ENCODE results near the gene FXYD1. TPM values are rescaled to one million over a fixed set of nuclear protein-coding genes. Genes with fewer than 3 reads are reported as not detected.

FXYD1 gene
- polyA plus RNA-seq, 2 of the 4 experiments (the other 2 are of a cell fraction), result not detected

GRCh38 chr19:35106898-35107541 is 31.6 kb upstream of the FXYD1 start:
- peak; percentile 7 for FAIRE-seq
- peaks cover 6% of the 10 kb centered on the region; the same call in 1 of the 3 replicates for H3K4me1 ChIP-seq
- H3K4me2 ChIP-seq, result no peak overlapping the region
- H3K4me3 ChIP-seq, result no peak overlapping the region
- peaks cover 6% of the 10 kb centered on the region; the same call in 1 of the 3 replicates for H3K9me3 ChIP-seq
- no peak for ATAC-seq
- DNase-seq (ENCODE audit: low read depth in 1 of 2, low spot score in 1 of 2), result no peak
- TF ChIP-seq FOXS1 (CRISPR knock-in tag; IDR thresholded peaks at IDR 0.05) (no peak), KDM5A (IDR thresholded peaks at IDR 0.05) (no peak), RAD21 (conservative IDR thresholded peaks at IDR 0.05 in 1 of 2, IDR thresholded peaks at IDR 0.05 in 1 of 2) (no peak), JUNB (IDR thresholded peaks at IDR 0.05) (no peak), CHD4 (IDR thresholded peaks at IDR 0.05; ENCODE audit: borderline replicate concordance) (no peak), FOSL2 (IDR thresholded peaks at IDR 0.05) (no peak), FOSL2 (CRISPR knock-in tag; IDR thresholded peaks at IDR 0.05) (no peak), EHMT2 (IDR thresholded peaks at IDR 0.05; ENCODE audit: low read depth) (no peak), GATA3 (IDR thresholded peaks at IDR 0.05; ENCODE audit: borderline replicate concordance) (no peak), ZFP36 (IDR thresholded peaks at IDR 0.05; ENCODE audit: borderline replicate concordance, partially characterized antibody) (no peak), PHF8 (IDR thresholded peaks at IDR 0.05; ENCODE audit: borderline replicate concordance, low read depth) (no peak), HOXB5 (CRISPR knock-in tag; IDR thresholded peaks at IDR 0.05) (no peak), ZSCAN20 (CRISPR knock-in tag; IDR thresholded peaks at IDR 0.05) (no peak), TFCP2L1 (CRISPR knock-in tag; IDR thresholded peaks at IDR 0.05) (no peak), CHD2 (IDR thresholded peaks at IDR 0.05; ENCODE audit: low read length, partially characterized antibody) (no peak), ESRRA (IDR thresholded peaks at IDR 0.05; ENCODE audit: borderline replicate concordance, low read length) (no peak), JUN (IDR thresholded peaks at IDR 0.05) (no peak)
- TF ChIP-seq, protein P1, sequence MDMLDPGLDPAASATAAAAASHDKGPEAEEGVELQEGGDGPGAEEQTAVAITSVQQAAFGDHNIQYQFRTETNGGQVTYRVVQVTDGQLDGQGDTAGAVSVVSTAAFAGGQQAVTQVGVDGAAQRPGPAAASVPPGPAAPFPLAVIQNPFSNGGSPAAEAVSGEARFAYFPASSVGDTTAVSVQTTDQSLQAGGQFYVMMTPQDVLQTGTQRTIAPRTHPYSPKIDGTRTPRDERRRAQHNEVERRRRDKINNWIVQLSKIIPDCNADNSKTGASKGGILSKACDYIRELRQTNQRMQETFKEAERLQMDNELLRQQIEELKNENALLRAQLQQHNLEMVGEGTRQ (IDR thresholded peaks at IDR 0.05), result no peak
- ChIA-PET POLR2A (interaction anchor here (0.6 kb wide), 1 partner anchor 794 kb away, joined by 6 read pairs; no protein-coding TSS in a partner anchor), CTCF (interaction anchor here (1.0 to 3.7 kb wide), 10 partner anchors 8 to 63 kb away, joined by 3 to 29 read pairs (median 6); partner anchors contain the start of gene LGI4)
- 51% methylated on average over 2 of the region's 2 CpGs for WGBS (ENCODE audit: missing lambda C conversion rate)
- H3K27ac ChIP-seq, result no peak overlapping the region

- Histone ChIP-seq H3K9me3 (peaks cover 6% of the 10 kb centered on the region; the same call in 1 of the 3 replicates), H3K4me2 (no peak overlapping the region), H3K27ac (no peak overlapping the region), H3K4me3 (no peak overlapping the region), H3K4me1 (peaks cover 6% of the 10 kb centered on the region; the same call in 1 of the 3 replicates)
- CTCF ChIA-PET, result interaction anchor here (1.0 to 3.7 kb wide), 7 partner anchors 8 to 63 kb away, joined by 3 to 29 read pairs (median 5); partner anchors contain the start of gene LGI4
- 2% methylated on average over 5 of the region's 5 CpGs for WGBS (ENCODE audit: missing lambda C conversion rate)
- TF ChIP-seq MAFK (IDR thresholded peaks at IDR 0.05; ENCODE audit: partially characterized antibody), result no peak
- TF ChIP-seq CHD4 (IDR thresholded peaks at IDR 0.05; ENCODE audit: borderline replicate concordance), result 0 out of 2 replicates have a peak, but pooled peaks have one; percentile 40
- TF ChIP-seq MAX (IDR thresholded peaks at IDR 0.05), result no peak
- TF ChIP-seq RARB (CRISPR knock-in tag; IDR thresholded peaks at IDR 0.05), result no peak
- TF ChIP-seq FOSL2 (IDR thresholded peaks at IDR 0.05), result no peak
- TF ChIP-seq FOSL2 (CRISPR knock-in tag; IDR thresholded peaks at IDR 0.05), result 0 out of 2 replicates have a peak, but pooled peaks have one; percentile 23
- no peak for TF ChIP-seq NR3C1 (IDR thresholded peaks at IDR 0.05)
- DNase-seq (ENCODE audit: low read depth in 1 of 2, low spot score in 1 of 2) (peak in 1 of 2 experiments; percentile 55), FAIRE-seq (no peak), ATAC-seq (no peak)
- POLR2A ChIA-PET, result no interaction called here
Observed at GRCh38 chr19:35107545-35107944, 31.1 kb upstream of the FXYD1 start.

DNA sequence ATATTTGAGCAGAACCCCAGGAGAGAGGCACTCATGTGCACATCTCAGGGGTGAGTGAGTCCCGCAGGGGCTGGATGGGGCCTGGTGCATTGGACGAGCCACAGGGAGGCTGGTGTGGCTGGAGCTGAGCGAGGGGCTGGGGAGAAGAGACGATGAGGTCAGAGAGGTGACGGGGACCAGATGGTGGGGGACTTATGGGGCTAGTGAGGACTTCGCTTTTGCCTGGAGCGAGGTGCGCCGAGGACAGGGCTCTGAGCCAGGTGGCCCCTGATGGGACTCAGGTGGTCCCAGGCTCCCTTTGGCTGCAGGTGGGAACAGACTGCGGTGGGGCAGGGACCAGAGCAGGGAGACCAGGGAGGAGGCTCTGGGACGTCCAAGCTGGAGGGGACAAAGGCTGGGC is 29.9 kb upstream of the FXYD1 start:
- H3K4me2 ChIP-seq, result no peak overlapping the region

More for the DNA sequence above, 29.9 kb upstream of the FXYD1 start:
- Histone ChIP-seq H3K4me1 (peaks cover 6% of the 10 kb centered on the region; the same call in 1 of the 3 replicates), H3K9me3 (peaks cover 6% of the 10 kb centered on the region; the same call in 1 of the 3 replicates), H3K4me3 (no peak overlapping the region), H3K27ac (no peak overlapping the region)
- ChIA-PET POLR2A (no interaction called here), CTCF (interaction anchor here (1.1 to 3.7 kb wide), 5 partner anchors 9 to 64 kb away, joined by 3 to 29 read pairs (median 4); partner anchors contain the start of gene LGI4)
- no peak for FAIRE-seq
- WGBS (ENCODE audit: missing lambda C conversion rate), result 73% methylated on average over 11 of the region's 11 CpGs
- no peak for ATAC-seq
- DNase-seq (ENCODE audit: low read depth in 1 of 2, low spot score in 1 of 2), result no peak
- no peak for TF ChIP-seq CHD4 (IDR thresholded peaks at IDR 0.05; ENCODE audit: borderline replicate concordance)
- TF ChIP-seq ZNF302 (CRISPR knock-in tag; IDR thresholded peaks at IDR 0.05), result no peak

Data from A549 (cell line).